NCI-H2107 treated with DMSO at 0.1 percent for 48 hours (cell line): Measurements from ENCODE around the gene MAGEA9B.
A peak's percentile ranks its signal among the peaks of the same experiment; 100 is the strongest.
"Not testable (repeated sequence)": the region's sequence is repeated elsewhere in the genome, so short reads cannot be mapped to it uniquely, and the experiment has no call there.

Experiments
- DNase-seq: peaks from one replicate; lab custom pipeline; 2025; ENCODE audit not compliant: unreplicated experiment; lab: John Stamatoyannopoulos, UW

Gene MAGEA9B

GRCh38 chrX:149571770-149572169 lies 15.5 kb downstream of the MAGEA9B start:
- no peak for DNase-seq

GRCh38 chrX:149570668-149571067 lies 16.6 kb downstream of the MAGEA9B start:
- DNase-seq, result no peak

- DNase-seq, result no peak
Measured at GRCh38 chrX:149569770-149570169, 17.5 kb downstream of the MAGEA9B start.

DNA sequence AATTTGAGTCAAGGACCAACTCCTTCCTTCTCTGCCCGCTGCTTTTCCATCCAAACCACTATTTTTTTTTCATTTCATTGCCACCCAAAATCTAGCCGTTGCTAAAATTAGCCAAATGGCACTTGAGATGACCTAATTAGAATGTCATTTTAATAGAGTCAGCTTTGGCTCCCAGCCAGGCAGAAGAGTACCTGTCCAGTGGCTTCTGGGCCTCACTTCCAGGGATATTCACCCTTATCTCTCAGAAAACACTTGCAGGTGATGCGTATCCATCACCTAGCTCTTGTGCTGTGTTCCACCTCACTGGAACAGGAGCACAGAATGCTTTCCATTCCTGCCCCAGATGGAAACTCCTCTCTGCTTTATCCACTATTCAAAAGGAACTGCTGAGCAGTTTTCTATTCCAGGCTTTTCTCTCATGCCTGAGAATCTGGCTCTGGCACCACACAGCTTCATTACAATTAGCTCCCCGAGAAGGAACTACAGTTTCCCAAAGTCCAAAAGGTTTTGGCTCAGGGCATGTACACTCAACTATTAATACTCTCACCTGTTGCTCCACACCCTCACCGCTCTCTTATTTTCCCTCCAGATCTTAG lies 18.5 kb downstream of the MAGEA9B start:
- no peak for DNase-seq

DNA sequence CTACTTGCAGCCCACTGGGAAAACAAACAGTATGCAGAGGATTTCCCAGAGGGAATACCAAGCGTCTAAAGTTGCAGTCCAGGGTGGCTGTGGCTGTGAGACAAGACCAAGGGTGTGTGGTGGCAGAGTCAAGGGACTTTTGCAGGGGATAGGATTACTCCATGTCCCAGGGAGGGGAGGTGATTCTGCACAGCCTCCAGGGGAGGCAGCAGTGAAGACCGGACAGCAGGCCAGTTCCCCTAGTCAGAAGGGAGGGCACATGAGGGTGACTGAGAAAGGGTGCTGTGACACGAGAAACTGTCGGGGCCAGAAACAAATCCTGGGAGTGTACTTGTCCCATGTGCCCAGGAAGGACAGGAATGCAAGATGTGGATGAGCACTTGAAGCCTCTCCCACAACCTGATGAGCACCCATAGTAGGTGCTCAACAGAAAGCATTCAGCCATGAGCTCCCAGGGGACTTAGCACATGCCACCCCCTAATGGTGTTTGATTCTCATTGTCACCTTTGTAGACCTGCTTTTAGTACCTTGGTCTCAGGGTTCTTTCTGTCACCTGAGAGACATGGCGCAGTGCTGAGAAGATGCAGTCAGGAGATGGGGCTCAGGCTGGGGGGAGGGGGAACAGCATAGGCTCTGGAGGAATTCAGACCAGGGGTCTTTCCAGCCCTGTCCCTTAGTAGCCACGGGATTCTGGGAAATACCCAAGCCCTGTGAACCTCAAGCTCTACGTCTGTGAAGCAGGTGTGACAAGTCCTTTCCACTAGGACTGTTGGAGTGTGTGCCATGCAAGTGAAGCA lies 19.4 kb downstream of the MAGEA9B start:
- no peak for DNase-seq

DNA sequence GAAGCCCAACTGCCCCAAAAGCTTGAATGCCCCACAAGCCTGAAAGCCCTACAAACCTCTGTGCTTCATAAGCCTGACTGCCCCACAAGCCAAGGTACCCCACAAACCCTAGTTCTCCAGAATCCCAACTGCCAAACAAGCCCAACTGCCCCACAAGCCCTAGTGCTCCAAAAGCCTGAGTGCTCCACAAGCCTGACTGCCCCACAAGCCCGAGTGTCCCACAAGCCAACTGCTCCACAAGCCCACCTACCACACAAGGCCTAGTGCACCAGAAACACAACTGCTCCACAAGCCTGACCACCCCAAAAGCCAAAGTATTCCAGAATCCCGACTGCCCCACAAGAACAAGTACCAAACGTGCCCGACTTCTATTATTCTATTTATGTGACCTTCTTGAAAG lies 23.9 kb downstream of the MAGEA9B start:
- no peak for DNase-seq

GRCh38 chrX:149555251-149555650 lies 32.0 kb downstream of the MAGEA9B start:
- DNase-seq, result not testable (repeated sequence)

GRCh38 chrX:149551939-149552248 lies 35.4 kb downstream of the MAGEA9B start:
- not testable (repeated sequence) for DNase-seq

GRCh38 chrX:149551245-149551938 lies 35.9 kb downstream of the MAGEA9B start:
- DNase-seq, result not testable (repeated sequence)

GRCh38 chrX:149550454-149550853 lies 36.8 kb downstream of the MAGEA9B start:
- DNase-seq, result not testable (repeated sequence)

- DNase-seq, result not testable (repeated sequence)
Measured at GRCh38 chrX:149549701-149550100, 37.6 kb downstream of the MAGEA9B start, which contains the start of gene HSFX3. Gene HSFX3, minus strand, starts transcription at chrX:149549924. Its CDS starts 72 bp downstream, at chrX:149549852.

DNA sequence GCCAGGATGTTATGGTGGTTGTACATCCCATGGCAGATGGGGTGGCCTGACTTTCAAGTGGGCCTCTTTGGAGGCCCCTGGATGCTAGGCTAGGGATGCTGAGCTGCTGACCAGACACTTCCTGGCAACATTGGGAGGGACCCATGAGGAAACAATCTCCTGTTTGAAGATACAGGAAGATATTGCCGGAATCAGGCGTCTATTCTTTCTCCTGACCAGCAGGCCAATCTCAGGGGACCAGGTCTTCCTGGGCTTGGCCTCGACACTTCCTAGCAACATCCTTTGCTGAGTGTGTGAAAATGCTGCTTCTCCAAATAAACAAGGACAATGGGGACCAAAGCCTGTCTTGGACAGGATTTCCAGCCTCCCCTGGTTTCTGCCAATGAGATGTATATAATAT lies 39.5 kb downstream of the MAGEA9B start:
- not testable (repeated sequence) for DNase-seq

DNA sequence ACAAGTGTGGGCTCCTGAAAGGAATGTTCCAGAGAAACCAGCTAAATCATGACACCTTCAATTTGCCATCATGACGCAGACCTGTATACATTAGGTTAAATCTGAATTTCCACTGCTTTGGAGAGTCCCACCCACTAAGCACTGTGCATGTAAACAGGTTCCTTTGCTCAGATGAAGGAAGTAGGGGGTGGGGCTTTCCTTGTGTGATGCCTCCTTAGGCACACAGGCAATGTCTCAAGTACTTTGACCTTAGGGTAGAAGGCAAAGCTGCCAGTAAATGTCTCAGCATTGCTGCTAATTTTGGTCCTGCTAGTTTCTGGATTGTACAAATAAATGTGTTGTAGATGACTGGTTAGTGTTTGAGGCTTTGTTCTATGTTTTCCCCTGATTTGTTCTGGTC lies 40.3 kb downstream of the MAGEA9B start:
- DNase-seq, result not testable (repeated sequence)

DNA sequence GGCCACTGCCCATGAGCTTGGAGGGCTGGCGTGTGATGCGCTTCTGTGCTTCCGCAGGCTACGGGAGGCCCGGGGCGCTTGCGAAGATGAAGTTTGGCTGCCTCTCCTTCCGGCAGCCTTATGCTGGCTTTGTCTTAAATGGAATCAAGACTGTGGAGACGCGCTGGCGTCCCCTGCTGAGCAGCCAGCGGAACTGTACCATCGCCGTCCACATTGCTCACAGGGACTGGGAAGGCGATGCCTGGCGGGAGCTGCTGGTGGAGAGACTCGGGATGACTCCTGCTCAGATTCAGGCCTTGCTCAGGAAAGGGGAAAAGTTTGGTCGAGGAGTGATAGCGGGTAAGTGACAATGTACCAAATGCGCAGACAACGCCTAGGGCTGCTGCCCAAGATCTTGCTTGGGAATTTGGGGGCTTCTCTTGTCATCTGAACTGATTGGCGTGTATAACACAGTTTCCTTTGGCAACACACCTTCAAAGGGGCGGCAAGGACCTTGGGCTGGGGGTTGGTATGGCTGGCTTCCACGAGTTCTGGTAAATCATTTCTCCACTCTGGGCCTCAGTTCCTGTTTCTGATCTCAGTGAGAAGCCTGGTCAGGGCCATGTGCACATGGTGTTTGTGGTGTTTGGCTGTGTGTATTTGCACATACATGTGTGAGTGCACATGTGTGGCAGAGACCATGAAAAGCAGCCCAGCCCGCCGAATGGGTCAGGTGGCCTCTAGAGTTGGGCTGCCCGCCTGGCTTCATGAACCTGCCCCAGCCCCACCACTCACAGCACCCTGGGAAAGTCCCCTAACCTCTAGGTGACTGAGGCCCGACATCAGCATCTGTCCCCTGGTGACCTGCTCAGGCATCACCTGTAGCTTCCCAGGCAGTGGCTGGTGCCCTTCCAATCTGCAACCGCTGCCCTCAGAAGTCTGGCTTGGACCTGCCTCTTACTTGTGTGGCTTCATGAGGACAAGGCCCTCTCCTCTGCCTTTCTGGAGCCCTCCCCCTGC lies 41.4 kb downstream of the MAGEA9B start:
- not testable (repeated sequence) for DNase-seq

DNA sequence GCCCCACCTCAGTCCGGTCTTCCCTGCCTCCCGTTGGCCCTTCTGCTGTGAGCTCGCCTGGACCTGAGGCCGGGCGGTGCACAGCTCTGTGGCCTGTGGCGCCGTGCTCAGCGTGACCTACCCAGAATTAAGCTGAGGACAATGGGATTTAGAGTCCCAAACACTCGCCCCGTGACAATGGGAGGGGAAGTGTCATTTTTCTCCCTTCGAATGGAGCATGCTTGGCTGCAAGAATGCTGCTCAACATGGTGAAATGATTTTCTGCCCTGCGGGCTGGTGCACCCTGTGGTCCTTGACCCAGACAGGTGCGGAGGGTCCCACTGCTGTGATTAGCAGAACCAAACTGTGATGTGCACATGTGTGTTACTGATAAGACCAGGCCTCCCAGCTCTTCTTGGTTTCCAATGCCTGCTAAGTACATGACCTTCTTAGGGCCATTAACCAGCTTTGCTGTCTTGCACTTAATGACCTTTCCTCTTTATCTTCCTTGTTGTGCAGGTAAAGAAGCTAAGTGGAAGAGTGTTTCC lies 45.7 kb downstream of the MAGEA9B start:
- DNase-seq, result no peak

- DNase-seq, result peak; percentile 95
Measured at GRCh38 chrX:149540621-149541520, 46.4 kb downstream of the MAGEA9B start, which contains the start of gene EOLA1. Gene EOLA1, plus strand, starts transcription at chrX:149541012. Its CDS starts 4,619 bp downstream, at chrX:149545631.

DNA sequence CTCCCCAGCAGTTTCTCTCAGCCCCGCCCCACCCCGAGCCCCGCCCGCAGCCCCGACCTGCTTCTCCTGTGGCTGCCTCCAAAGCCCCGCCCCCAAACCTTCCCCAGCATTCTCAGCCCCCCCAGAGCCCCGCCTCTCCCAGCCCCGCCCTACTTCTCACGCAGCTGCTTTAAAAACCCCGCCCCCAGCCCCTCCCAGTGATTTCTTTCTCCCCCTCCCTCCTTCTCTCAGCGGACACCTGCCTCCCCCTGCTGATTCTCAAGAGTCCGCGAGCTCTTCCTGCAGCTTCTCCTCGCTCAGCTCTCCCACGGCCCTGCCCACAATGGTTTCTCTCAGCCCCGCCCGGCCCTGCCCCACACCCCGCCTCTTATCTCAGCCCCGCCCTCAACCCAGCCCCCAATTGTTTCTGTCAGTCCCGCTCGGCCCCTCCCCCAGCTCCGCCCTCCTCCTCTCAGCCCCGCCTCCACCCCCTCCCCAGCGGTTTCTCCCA lies 47.1 kb downstream of the MAGEA9B start:
- peak; percentile 96 for DNase-seq

- DNase-seq, result peak; percentile 89
Measured at GRCh38 chrX:149539283-149540130, 47.8 kb downstream of the MAGEA9B start.
